ENCODE data around the gene KLHL29.

GRCh38 chr2:23695214-23695889 lies 310.4 kb downstream of the KLHL29 start:
- TF ChIP-seq EZH2 (IDR thresholded peaks at IDR 0.05; ENCODE audit: insufficient read depth, poor library complexity, severe bottlenecking), result no peak
- no peak for TF ChIP-seq EZH2phosphoT487 (IDR thresholded peaks at IDR 0.05; ENCODE audit: insufficient read depth, low read depth)

All from GM23248 (cell line).